H1 (cell line): Measurements from ENCODE around the gene HBD. TPM values are rescaled to one million over a fixed set of nuclear protein-coding genes. Genes with fewer than 3 reads are reported as not detected.

Experiments used
- CHD7 ChIP-seq: fragments of 300-600 bp; sonication (generic); IDR thresholded peaks from 2 replicates; pipeline ENCODE4 v1.7.1; 2012; ENCODE audit warnings: low read length, moderate library complexity, mild to moderate bottlenecking, inconsistent platforms; ENCODE audit not compliant: insufficient replicate concordance
- CTCF ChIP-seq, 3 experiments: IDR thresholded peaks; 1 replicate in 2 of 3; 2 replicates in 1 of 3; pipeline versions ENCODE4 v1.5.1 to v1.6.1; 2011; ENCODE audit warnings: low read length in 3 of 3, mild to moderate bottlenecking in 3 of 3, inconsistent platforms in 2 of 3, low read depth in 1 of 3, moderate library complexity in 1 of 3; ENCODE audit not compliant: insufficient read depth in 1 of 3; ENCODE audit errors: control extremely low read depth in 1 of 3
- EZH2 ChIP-seq: fragments of 200-600 bp; sonication (generic); IDR thresholded peaks from 2 replicates; pipeline ENCODE4 v1.7.1; 2012; ENCODE audit warnings: low read depth, mild to moderate bottlenecking, moderate library complexity, low read length, inconsistent platforms; ENCODE audit not compliant: severe bottlenecking
- RBBP5 ChIP-seq: IDR thresholded peaks from 2 replicates; pipeline ENCODE4 v1.7.1; 2012; ENCODE audit warnings: low read depth, mild to moderate bottlenecking, inconsistent platforms, low read length, moderate library complexity, borderline replicate concordance
- SP1 ChIP-seq: IDR thresholded peaks from 2 replicates; pipeline ENCODE4 v1.6.1; 2011; ENCODE audit warnings: low read depth, low read length
- TEAD4 ChIP-seq: IDR thresholded peaks from 2 replicates; pipeline ENCODE4 v1.6.1; 2012; ENCODE audit warnings: low read depth, low read length, inconsistent platforms, mixed read lengths
- polyA plus RNA-seq, 7 experiments: library from polyadenylated mRNA; depleted of rRNA in 3 of 7; stranded (reverse) in 5 of 7; unstranded in 2 of 7; fragments of >200 nt in 5 of 7; fragments of 200-250 nt in 2 of 7; gene quantifications; 1 replicate in 5 of 7; 2 replicates in 1 of 7; 4 replicates in 1 of 7; pipeline versions ENCODE4 v1.2.1 to v1.2.3, GENCODE V29; 2011 to 2013; ENCODE audit warnings: missing spikeins in 2 of 7, mixed read lengths in 2 of 7
- total RNA-seq: library from RNA; stranded (reverse); fragmentation: NEBNext Ultra II Directional; extraction: Animal tissue kit (Norgen Biotek cat#: 25700); gene quantifications from 2 replicates; pipeline ENCODE4 v1.2.1, GENCODE V29; 2021

The HBD gene
- total and polyA plus RNA-seq, 2 of the 8 experiments (the other 6 are each of a cell fraction or from before 2014, with no cell fraction given), result not detected

GRCh38 chr11:5198285-5198684, 36.0 kb downstream of the HBD start (continued):
- TF ChIP-seq CHD7 (no peak), RBBP5 (no peak), SP1 (no peak), CTCF (IDR thresholded peaks at IDR 0.05; ENCODE audit: control extremely low read depth in 1 of 3, insufficient read depth in 1 of 3, low read depth in 1 of 3, low read length in 3 of 3) (no peak), EZH2 (no peak), TEAD4 (no peak)
